SK-N-SH (cell line): ENCODE results near the gene ARHGAP23. TPM values are rescaled to one million over a fixed set of nuclear protein-coding genes. Genes with fewer than 3 reads are reported as not detected.
A peak's percentile ranks its signal among the peaks of the same experiment; 100 is the strongest.

Source experiments
- CTCF ChIA-PET: fragments of 300-600, 350-600 bp; formaldehyde crosslinking; extraction: SDS; loops from one replicate; lab custom pipeline; 2021; lab: Yijun Ruan, JAX
- POLR2A ChIA-PET: fragments of 350-600 bp; sonication (Branson Sonifier 250); formaldehyde crosslinking; extraction: SDS; loops from one replicate; lab custom pipeline; 2020; ENCODE audit warnings: antibody characterized with exemption, inconsistent platforms; lab: Yijun Ruan, JAX
- DNase-seq: peaks from one replicate; pipeline ENCODE4 v3.0.0; 2012
- H2AFZ ChIP-seq: fragments of 200-600 bp; sonication (generic); 2 replicates; pipeline ENCODE4 v1.8.1; 2016; ENCODE audit warnings: antibody characterized with exemption, mild to moderate bottlenecking, low read depth
- H3F3A ChIP-seq: fragments of 200-600 bp; sonication (generic); replicated peaks from 2 replicates; pipeline ENCODE3; 2016; ENCODE audit warnings: antibody characterized with exemption, mild to moderate bottlenecking; ENCODE audit not compliant: insufficient read depth
- H3K27ac ChIP-seq, 2 experiments: fragments of 200-500 bp in 1 of 2; fragments of 200-600 bp in 1 of 2; sonication (Bioruptor generic) in 1 of 2; sonication (generic), shearing (Covaris generic) in 1 of 2; 2 replicates each; pipeline versions ENCODE4 v1.5.1 to v1.6.1; 2014 to 2016; ENCODE audit warnings: low read depth in 2 of 2, inconsistent platforms in 1 of 2, low read length in 1 of 2, mild to moderate bottlenecking in 1 of 2, mixed read lengths in 1 of 2
- H3K27me3 ChIP-seq: fragments of 200-600 bp; sonication (generic), shearing (Covaris generic); 2 replicates; pipeline ENCODE4 v1.6.1; 2016; ENCODE audit warnings: mixed run types; ENCODE audit not compliant: insufficient read depth
- H3K36me3 ChIP-seq, 2 experiments: fragments of 200-500 bp in 1 of 2; fragments of 200-600 bp in 1 of 2; sonication (Bioruptor generic) in 1 of 2; sonication (generic) in 1 of 2; replicated peaks in 1 of 2; 2 replicates each; pipeline versions ENCODE3 to v1.5.1; 2014 to 2016; ENCODE audit warnings: low read length in 1 of 2, mild to moderate bottlenecking in 1 of 2; ENCODE audit not compliant: insufficient read depth in 2 of 2, control insufficient read depth in 1 of 2
- H3K4me1 ChIP-seq, 2 experiments: fragments of 200-500 bp in 1 of 2; fragments of 200-600 bp in 1 of 2; sonication (Bioruptor generic) in 1 of 2; sonication (generic), shearing (Covaris generic) in 1 of 2; 2 replicates each; pipeline versions ENCODE4 v1.5.1 to v1.6.1; 2014 to 2016; ENCODE audit warnings: low read depth in 1 of 2, low read length in 1 of 2, mixed run types in 1 of 2; ENCODE audit not compliant: insufficient read depth in 2 of 2, control insufficient read depth in 1 of 2
- H3K4me2 ChIP-seq: fragments of 200-600 bp; sonication (generic), shearing (Covaris generic); 2 replicates; pipeline ENCODE4 v1.6.1; 2017; ENCODE audit warnings: mixed run types
- H3K4me3 ChIP-seq, 2 experiments: fragments of 200-500 bp in 1 of 2; fragments of 200-600 bp in 1 of 2; sonication (Bioruptor generic) in 1 of 2; sonication (generic), shearing (Covaris generic) in 1 of 2; 2 replicates each; pipeline versions ENCODE4 v1.5.1 to v1.8.1; 2014 to 2016; ENCODE audit warnings: low read depth in 2 of 2, inconsistent platforms in 1 of 2, low read length in 1 of 2, mild to moderate bottlenecking in 1 of 2, mixed read lengths in 1 of 2, moderate library complexity in 1 of 2
- H3K79me2 ChIP-seq: fragments of 200-600 bp; sonication (generic); 2 replicates; pipeline ENCODE4 v1.8.1; 2017; ENCODE audit warnings: mild to moderate bottlenecking; ENCODE audit not compliant: insufficient read depth
- H3K9ac ChIP-seq: fragments of 200-600 bp; sonication (generic); 2 replicates; pipeline ENCODE4 v1.6.1; 2017; ENCODE audit warnings: mixed run types
- H3K9me2 ChIP-seq: fragments of 200-600 bp; sonication (generic); 2 replicates; pipeline ENCODE4 v1.6.1; 2017; ENCODE audit warnings: mixed run types
- H3K9me3 ChIP-seq: fragments of 200-600 bp; sonication (generic); 2 replicates; pipeline ENCODE4 v1.6.1; 2017; ENCODE audit warnings: mixed run types, mild to moderate bottlenecking, moderate library complexity
- H4K20me1 ChIP-seq: fragments of 200-600 bp; sonication (generic); 2 replicates; pipeline ENCODE4 v1.6.1; 2017; ENCODE audit warnings: mild to moderate bottlenecking, mixed run types; ENCODE audit not compliant: insufficient read depth
- CHD2 ChIP-seq: fragments of 150-350 bp; IDR thresholded peaks from 2 replicates; pipeline ENCODE4 v1.6.1; 2018; ENCODE audit warnings: low read length; ENCODE audit not compliant: partially characterized antibody
- GABPA ChIP-seq: IDR thresholded peaks from 2 replicates; pipeline ENCODE4 v1.4.0; 2012; ENCODE audit warnings: low read depth, mild to moderate bottlenecking
- NRF1 ChIP-seq: IDR thresholded peaks from 2 replicates; pipeline ENCODE4 v1.6.1; 2012; ENCODE audit warnings: low read depth, mild to moderate bottlenecking, low read length
- PBX3 ChIP-seq: IDR thresholded peaks from 2 replicates; pipeline ENCODE4; 2012
- RAD21 ChIP-seq: IDR thresholded peaks from 2 replicates; pipeline ENCODE4 v1.6.1; 2012; ENCODE audit warnings: mild to moderate bottlenecking, low read length
- RCOR1 ChIP-seq: fragments of 150-350 bp; IDR thresholded peaks from 2 replicates; pipeline ENCODE4 v1.6.1; 2017; ENCODE audit warnings: antibody characterized with exemption, low read length
- REST ChIP-seq: IDR thresholded peaks from 2 replicates; pipeline ENCODE4 v1.6.1; 2012; ENCODE audit warnings: mild to moderate bottlenecking, low read depth, low read length, moderate library complexity
- RXRA ChIP-seq: IDR thresholded peaks from 2 replicates; pipeline ENCODE4 v1.4.0; 2012; ENCODE audit warnings: low read depth, mild to moderate bottlenecking, borderline replicate concordance
- SMC3 ChIP-seq: IDR thresholded peaks from 2 replicates; pipeline ENCODE4 v1.6.1; 2012; ENCODE audit warnings: low read depth, low read length, improper control_type of control experiment
- TCF12 ChIP-seq: IDR thresholded peaks from 2 replicates; pipeline ENCODE4 v1.4.0; 2012
- TEAD4 ChIP-seq: IDR thresholded peaks from 2 replicates; pipeline ENCODE4 v1.4.0; 2012; ENCODE audit warnings: mild to moderate bottlenecking, borderline replicate concordance; ENCODE audit not compliant: insufficient read depth
- YY1 ChIP-seq: IDR thresholded peaks from 2 replicates; pipeline ENCODE4 v1.4.0; 2012; ENCODE audit warnings: low read depth, mild to moderate bottlenecking
- WGBS: methylation state at CpG from one replicate; pipeline ENCODE4 v1.1.6; 2017; ENCODE audit warnings: low lambda C conversion rate; 5-methylcytosine and 5-hydroxymethylcytosine counted together
- polyA plus RNA-seq, 3 experiments: library from polyadenylated mRNA; depleted of rRNA; stranded (reverse); fragments of >200 nt; gene quantifications; 2 replicates each; pipeline ENCODE4 v1.2.3, GENCODE V29; 2012
- TF ChIP-seq, protein P1 (sequence below): fragments of 150-350 bp; IDR thresholded peaks from 2 replicates; pipeline ENCODE4 v1.6.1; 2017; ENCODE audit warnings: antibody characterized with exemption, low read length, low read depth, borderline replicate concordance
- TF ChIP-seq, protein P2 (sequence below): IDR thresholded peaks from 2 replicates; pipeline ENCODE4 v1.4.0; 2012; ENCODE audit warnings: low read depth, borderline replicate concordance

Gene ARHGAP23
- polyA plus RNA-seq, 1 of the 3 experiments (the other 2 are of a cell fraction): 19.2 TPM

GRCh38 chr17:38430316-38430715 is 2.1 kb downstream of the ARHGAP23 start:
- Histone ChIP-seq H3K27me3 (no peaks in the 10 kb centered on the region), H2AFZ (no peak overlapping the region), H3K36me3 (no peaks in the 10 kb centered on the region), H3F3A (no peaks in the 10 kb centered on the region), H3K9ac (peak overlapping the region; percentile 86; the same call in 1 of the 2 replicates)
- 61% methylated on average over 3 of the region's 3 CpGs for WGBS
- TF ChIP-seq YY1 (no peak), RXRA (no peak)
- TF ChIP-seq, protein P1, sequence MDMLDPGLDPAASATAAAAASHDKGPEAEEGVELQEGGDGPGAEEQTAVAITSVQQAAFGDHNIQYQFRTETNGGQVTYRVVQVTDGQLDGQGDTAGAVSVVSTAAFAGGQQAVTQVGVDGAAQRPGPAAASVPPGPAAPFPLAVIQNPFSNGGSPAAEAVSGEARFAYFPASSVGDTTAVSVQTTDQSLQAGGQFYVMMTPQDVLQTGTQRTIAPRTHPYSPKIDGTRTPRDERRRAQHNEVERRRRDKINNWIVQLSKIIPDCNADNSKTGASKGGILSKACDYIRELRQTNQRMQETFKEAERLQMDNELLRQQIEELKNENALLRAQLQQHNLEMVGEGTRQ: no peak
- TF ChIP-seq, protein P2, sequence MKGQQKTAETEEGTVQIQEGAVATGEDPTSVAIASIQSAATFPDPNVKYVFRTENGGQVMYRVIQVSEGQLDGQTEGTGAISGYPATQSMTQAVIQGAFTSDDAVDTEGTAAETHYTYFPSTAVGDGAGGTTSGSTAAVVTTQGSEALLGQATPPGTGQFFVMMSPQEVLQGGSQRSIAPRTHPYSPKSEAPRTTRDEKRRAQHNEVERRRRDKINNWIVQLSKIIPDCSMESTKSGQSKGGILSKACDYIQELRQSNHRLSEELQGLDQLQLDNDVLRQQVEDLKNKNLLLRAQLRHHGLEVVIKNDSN: no peak
- TF ChIP-seq, all 33 proteins: peak for 0
- H3K4me2 ChIP-seq: peak overlapping the region; percentile 97
- peak overlapping the region in 1 of 2 experiments; percentile 85; a peak in 1 of 4 replicates for H3K27ac ChIP-seq
- CTCF ChIA-PET: interaction anchor here (1.2 to 13.3 kb wide), 5 partner anchors 10 to 233 kb away, joined by 3 to 146 read pairs (median 6); no protein-coding TSS in a partner anchor
- DNase-seq: no peak
- H4K20me1 ChIP-seq: peaks cover 62% of the 10 kb centered on the region
- POLR2A ChIA-PET: no interaction called here
- peaks cover 13 to 24% of the 10 kb centered on the region in 2 experiments; a peak in 2 of 4 replicates for H3K4me1 ChIP-seq
- H3K9me3 ChIP-seq: no peaks in the 10 kb centered on the region
- no peaks in the 10 kb centered on the region for H3K9me2 ChIP-seq
- no peak overlapping the region for H3K4me3 ChIP-seq
- peaks cover 89% of the 10 kb centered on the region for H3K79me2 ChIP-seq

GRCh38 chr17:38430822-38431221 is 2.6 kb downstream of the ARHGAP23 start:
- ChIA-PET CTCF (interaction anchor here (1.1 to 13.3 kb wide), 7 partner anchors 8 to 233 kb away, joined by 4 to 146 read pairs (median 5); no protein-coding TSS in a partner anchor), POLR2A (no interaction called here)
- Histone ChIP-seq H3K4me3 (no peak overlapping the region), H4K20me1 (peaks cover 67% of the 10 kb centered on the region), H3K9me2 (no peaks in the 10 kb centered on the region), H3K36me3 (no peaks in the 10 kb centered on the region), H3K79me2 (peaks cover 94% of the 10 kb centered on the region), H3K4me2 (peak overlapping the region; percentile 97; the same call in 1 of the 2 replicates), H3K27ac (no peak overlapping the region), H3K9me3 (no peaks in the 10 kb centered on the region), H3F3A (no peaks in the 10 kb centered on the region), H3K27me3 (no peaks in the 10 kb centered on the region), H2AFZ (no peak overlapping the region), H3K9ac (no peak overlapping the region), H3K4me1 (peaks cover 17 to 20% of the 10 kb centered on the region in 2 experiments; a peak in 2 of 4 replicates)
- 100% methylated on average over 2 of the region's 2 CpGs for WGBS
- no peak for TF ChIP-seq NRF1
- no peak for TF ChIP-seq TCF12
- TF ChIP-seq RAD21: no peak
- no peak for TF ChIP-seq GABPA
- no peak for TF ChIP-seq CHD2
- no peak for TF ChIP-seq TEAD4
- no peak for TF ChIP-seq RCOR1
- TF ChIP-seq REST: no peak
- no peak for TF ChIP-seq PBX3
- TF ChIP-seq SMC3: no peak
- DNase-seq: no peak
